DMS 273 (cell line): ENCODE results near the gene SEMA5A.

Experiments used
- DNase-seq: peaks from one replicate; lab custom pipeline; 2025; ENCODE audit not compliant: unreplicated experiment; lab: John Stamatoyannopoulos, UW

The SEMA5A gene

DNA sequence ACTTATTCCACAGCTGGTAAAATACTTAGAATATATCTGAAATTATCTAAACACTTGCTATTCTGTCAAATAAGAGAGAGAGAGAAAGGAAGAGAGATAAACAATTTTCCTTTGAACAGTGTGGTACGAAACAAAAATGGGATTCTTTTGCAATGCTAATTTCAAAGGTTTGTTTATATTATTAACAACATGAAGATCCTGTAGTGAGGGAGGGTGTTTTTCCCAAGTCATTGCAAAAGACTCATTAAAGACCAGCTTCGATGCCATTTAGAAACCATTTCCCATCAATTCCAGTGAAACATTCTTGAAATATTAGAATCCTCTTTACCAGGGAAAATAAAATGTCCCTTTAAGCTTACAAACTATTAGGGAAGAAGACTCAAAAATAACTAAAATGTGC lies 505.4 kb downstream of the SEMA5A start:
- no peak for DNase-seq

- no peak for DNase-seq
Observed at GRCh38 chr5:9037048-9037447, 508.8 kb downstream of the SEMA5A start.

GRCh38 chr5:9035346-9035745 lies 510.5 kb downstream of the SEMA5A start:
- no peak for DNase-seq

GRCh38 chr5:9034649-9035048 lies 511.2 kb downstream of the SEMA5A start:
- DNase-seq: no peak

- no peak for DNase-seq
Observed at GRCh38 chr5:9033524-9033923, 512.4 kb downstream of the SEMA5A start.

- DNase-seq: no peak
Observed at GRCh38 chr5:9025942-9026341, 519.9 kb downstream of the SEMA5A start.

DNA sequence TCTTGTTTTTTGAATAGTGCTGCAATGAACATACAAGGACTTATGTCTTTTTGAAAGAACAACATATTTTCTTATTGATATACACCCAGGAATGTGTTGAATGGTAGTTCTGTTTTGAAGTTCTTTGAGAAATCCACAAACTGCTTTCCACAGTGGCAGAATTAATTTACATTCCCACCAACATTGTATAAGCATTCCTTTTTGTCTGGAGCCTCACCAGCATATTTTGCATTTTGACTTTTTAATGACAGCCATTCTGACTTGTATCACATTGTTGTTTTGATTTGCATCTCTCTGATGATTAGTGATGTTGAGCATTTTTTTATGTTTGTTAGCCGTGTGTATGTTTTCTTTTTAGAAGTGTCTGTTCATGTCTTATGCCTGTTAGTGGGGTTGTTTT lies 524.9 kb downstream of the SEMA5A start:
- no peak for DNase-seq

DNA sequence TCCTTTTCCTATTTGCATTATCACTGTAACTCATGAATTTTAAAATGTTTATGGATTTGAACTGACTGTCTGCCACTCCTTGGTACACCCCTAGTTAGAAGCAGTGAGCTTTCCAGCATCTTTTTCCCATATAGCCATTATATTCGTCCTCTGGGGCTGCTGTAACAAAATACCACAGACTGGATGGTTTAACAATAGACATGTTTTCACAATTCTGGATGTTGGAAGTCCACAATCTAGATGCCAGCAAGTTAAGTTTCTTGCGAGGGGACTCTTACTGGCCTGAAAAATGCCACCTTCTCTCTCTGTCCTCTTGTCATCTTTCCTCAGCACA lies 530.0 kb downstream of the SEMA5A start:
- DNase-seq: no peak

- DNase-seq: no peak
Observed at GRCh38 chr5:9015260-9015936, 530.5 kb downstream of the SEMA5A start.

- DNase-seq: no peak
Observed at GRCh38 chr5:9013147-9013546, 532.7 kb downstream of the SEMA5A start.

- no peak for DNase-seq
Observed at GRCh38 chr5:9009931-9010651, 535.8 kb downstream of the SEMA5A start.

- DNase-seq: no peak
Observed at GRCh38 chr5:8997542-8998070, 548.3 kb downstream of the SEMA5A start.

GRCh38 chr5:8993031-8993430 lies 552.8 kb downstream of the SEMA5A start:
- DNase-seq: peak; percentile 23
